Left lobe of liver (tissue), 2 donors: ENCODE data around the gene DNAJC27. TPM values are rescaled to one million over a fixed set of nuclear protein-coding genes. Genes with fewer than 3 reads are reported as not detected.
"Not testable (repeated sequence)": the region's sequence is repeated elsewhere in the genome, so short reads cannot be mapped to it uniquely, and the experiment has no call there.

Experiments
- ATAC-seq: fragments of 200-7000 bp; cut with Tn5 transposase; one replicate; pipeline ENCODE4 v1.9.1; 2020; ENCODE audit warnings: mild to moderate bottlenecking, moderate library complexity
- DNase-seq: peaks from one replicate; pipeline ENCODE4 v3.0.0-alpha.2; 2020; ENCODE audit warnings: low spot score
- total RNA-seq: library from RNA; stranded (reverse); gene quantifications from one replicate; pipeline ENCODE4 v1.2.1, GENCODE V29; 2021
- donor health status: DM: no; HTN: no; CAD: no; lungs with moderate emphysema.
- donor health status: DM: no; HTN: yes; CAD: no.

The DNAJC27 gene
- 1.9 TPM for total RNA-seq

GRCh38 chr2:24971536-24972314, at the start of gene DNAJC27:
TSS of gene DNAJC27 (minus strand) at chr2:24971955. CDS start at chr2:24971904, 51 bp downstream.
- ATAC-seq: peak; percentile 94
- peak; percentile 98 for DNase-seq

GRCh38 chr2:25018681-25019080, 46.9 kb upstream of the DNAJC27 start:
- DNase-seq (no peak), ATAC-seq (no peak)

GRCh38 chr2:25014631-25015030, 42.9 kb upstream of the DNAJC27 start:
- no peak for ATAC-seq
- no peak for DNase-seq

- not testable (repeated sequence) for DNase-seq, ATAC-seq
These were observed 39.6 kb upstream of the DNAJC27 start for GRCh38 chr2:25011342-25011741.

- ATAC-seq: no peak
- DNase-seq: no peak
These were observed 38.2 kb upstream of the DNAJC27 start for GRCh38 chr2:25009954-25010353.

GRCh38 chr2:25002066-25002465, 30.3 kb upstream of the DNAJC27 start:
- DNase-seq (no peak), ATAC-seq (no peak)

GRCh38 chr2:25001325-25001637, 29.5 kb upstream of the DNAJC27 start:
- ATAC-seq: no peak
- no peak for DNase-seq

GRCh38 chr2:25000503-25001324, 29.0 kb upstream of the DNAJC27 start:
- no peak for DNase-seq
- no peak for ATAC-seq

GRCh38 chr2:25000036-25000435, 28.3 kb upstream of the DNAJC27 start:
- no peak for DNase-seq
- ATAC-seq: no peak

- not testable (repeated sequence) for ATAC-seq, DNase-seq
These were observed 27.3 kb upstream of the DNAJC27 start for GRCh38 chr2:24999097-24999496.

- ATAC-seq (no peak), DNase-seq (no peak)
These were observed 22.5 kb upstream of the DNAJC27 start for GRCh38 chr2:24994146-24994724.

GRCh38 chr2:24993406-24994145, 21.8 kb upstream of the DNAJC27 start:
- DNase-seq (no peak), ATAC-seq (no peak)

GRCh38 chr2:24986372-24986771, 14.6 kb upstream of the DNAJC27 start:
- DNase-seq (peak; percentile 10), ATAC-seq (peak; percentile 25)

GRCh38 chr2:24985511-24985910, 13.8 kb upstream of the DNAJC27 start:
- peak; percentile 10 for DNase-seq
- no peak for ATAC-seq

- ATAC-seq: no peak
- DNase-seq: no peak
These were observed 13.2 kb upstream of the DNAJC27 start for GRCh38 chr2:24984912-24985311.

GRCh38 chr2:24981411-24982136, 9.8 kb upstream of the DNAJC27 start:
- no peak for ATAC-seq

GRCh38 chr2:24978661-24979060, 6.9 kb upstream of the DNAJC27 start:
- DNase-seq (no peak), ATAC-seq (no peak)

More at GRCh38 chr2:24981411-24982136, 9.8 kb upstream of the DNAJC27 start:
- DNase-seq: no peak

- no peak for DNase-seq
- ATAC-seq: no peak
These were observed 5.9 kb upstream of the DNAJC27 start for GRCh38 chr2:24977631-24978030.

GRCh38 chr2:24973812-24974211, 2.1 kb upstream of the DNAJC27 start:
- ATAC-seq (no peak), DNase-seq (no peak)

- DNase-seq: peak; percentile 50
- ATAC-seq: peak; percentile 27
These were observed 683 bp upstream of the DNAJC27 start for GRCh38 chr2:24972315-24972961.
